GM18502 (cell line): ENCODE data around the gene ANKIB1.

Source experiments
- ATAC-seq: cut with Tn5 transposase; IDR thresholded peaks from one replicate; pipeline ENCODE4 v1.9.1; 2021; ENCODE audit warnings: mild to moderate bottlenecking; ENCODE audit not compliant: unreplicated experiment, poor library complexity

ANKIB1 gene

DNA sequence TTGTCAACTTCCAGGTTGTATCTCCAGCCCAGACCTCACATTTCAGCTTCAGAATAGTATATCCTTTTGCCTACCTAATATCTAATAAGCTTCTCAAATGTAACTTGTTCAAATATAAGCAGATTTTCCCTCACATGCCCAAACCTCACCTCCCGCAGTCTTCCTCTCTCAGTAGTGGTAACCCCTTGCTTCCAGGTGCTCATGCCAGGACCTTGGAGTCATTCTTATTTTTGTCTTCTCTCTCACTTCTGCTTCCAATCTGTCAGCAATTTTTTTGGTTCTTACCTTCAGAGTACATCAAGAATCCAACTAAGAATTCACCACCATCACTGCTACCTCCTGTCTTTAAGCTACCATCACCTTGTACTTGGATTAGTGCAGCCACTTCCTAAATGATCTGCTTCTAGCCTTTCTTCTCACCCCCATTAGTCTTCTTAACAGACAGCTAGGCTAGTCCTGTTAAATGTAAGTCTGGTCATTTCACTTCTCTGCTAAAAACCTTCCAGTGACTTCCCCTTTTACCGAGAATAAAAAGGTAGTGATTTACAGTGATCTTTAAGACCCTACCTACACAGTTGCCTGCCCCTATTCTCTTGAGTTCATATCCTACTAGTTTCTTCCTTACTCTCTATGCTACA, 14.0 kb downstream of the ANKIB1 start:
- peak; percentile 54 for ATAC-seq

DNA sequence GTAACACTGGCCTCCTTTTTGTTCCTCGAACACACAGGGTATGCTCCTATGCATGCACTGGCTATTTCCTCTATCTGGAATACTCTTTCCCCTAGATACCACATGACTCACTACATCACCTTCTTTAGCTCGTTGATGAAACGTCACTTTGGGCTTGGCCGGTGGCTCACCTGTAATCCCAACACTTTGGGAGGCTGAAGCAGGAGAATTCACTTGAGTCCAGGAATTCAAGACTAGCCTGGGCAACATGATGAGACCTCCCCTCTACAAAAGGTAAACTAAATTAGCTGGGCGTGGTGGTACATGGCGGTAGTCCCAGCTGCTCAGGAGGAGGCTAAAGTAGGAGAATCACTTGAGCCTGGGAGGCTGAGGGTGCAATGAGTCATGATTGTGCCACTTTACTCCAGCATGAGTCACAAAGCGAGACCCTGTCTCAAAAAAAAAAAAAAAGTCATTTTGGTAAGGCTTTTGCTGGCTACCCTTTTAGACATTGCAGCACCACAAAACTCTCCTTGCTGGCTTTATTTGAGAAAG, 14.5 kb downstream of the ANKIB1 start:
- ATAC-seq, result no peak

DNA sequence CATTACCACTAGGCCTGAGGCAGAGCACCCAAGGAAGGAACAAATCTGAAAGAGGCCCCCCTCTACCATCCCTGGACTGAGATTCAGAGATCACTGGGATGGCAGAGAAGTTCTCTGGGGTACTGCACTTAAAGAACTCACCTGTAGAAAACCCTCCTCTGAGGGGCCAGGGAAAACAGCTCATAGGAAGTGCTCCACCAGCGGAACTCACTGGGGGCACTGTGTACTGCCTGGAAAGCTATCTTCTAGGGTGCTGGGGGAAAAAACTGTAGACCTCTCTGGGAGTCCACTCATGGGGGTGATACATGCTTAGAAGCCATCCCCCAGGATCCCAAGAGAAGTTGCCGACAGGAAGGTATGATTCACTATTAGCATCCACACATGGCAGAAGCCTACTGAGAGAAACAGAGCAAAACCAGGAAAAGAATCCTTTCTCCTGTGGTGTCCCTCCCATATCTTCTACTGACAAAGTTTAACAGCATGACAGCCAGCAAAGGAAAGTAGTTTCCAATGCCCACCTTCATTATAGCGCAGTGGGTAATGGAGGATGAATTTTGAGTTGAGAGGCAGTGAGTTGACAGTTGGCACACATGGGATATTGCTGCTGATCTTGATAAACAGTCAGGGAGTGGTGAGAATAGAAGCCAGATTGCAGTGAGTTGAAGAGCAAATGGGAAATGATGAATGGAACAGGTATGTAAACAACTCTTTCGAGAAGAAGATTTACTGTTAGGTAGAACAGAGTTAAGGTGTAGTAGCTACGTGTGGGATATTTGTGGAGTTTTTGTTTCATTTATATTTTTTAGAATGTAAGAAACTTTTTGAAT, 20.9 kb downstream of the ANKIB1 start:
- no peak for ATAC-seq

DNA sequence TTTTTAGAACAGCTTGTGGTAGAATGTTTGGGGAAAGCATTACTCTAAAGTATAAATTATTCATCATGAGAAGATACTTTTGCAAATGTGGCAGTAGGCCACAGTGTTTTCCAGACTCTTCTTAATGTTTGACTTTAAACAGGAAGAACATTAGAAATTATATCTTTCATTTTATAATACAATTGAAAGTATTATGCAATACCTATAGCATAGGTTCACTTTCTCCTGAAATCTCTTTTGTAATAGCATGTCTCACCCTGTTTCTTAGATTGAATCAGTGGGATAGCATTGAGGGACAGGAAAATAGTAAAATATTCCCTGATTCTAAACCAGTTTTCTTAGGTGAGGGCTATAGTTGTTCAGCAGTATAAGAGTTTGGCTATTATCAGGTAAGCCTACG, 23.1 kb downstream of the ANKIB1 start:
- no peak for ATAC-seq

DNA sequence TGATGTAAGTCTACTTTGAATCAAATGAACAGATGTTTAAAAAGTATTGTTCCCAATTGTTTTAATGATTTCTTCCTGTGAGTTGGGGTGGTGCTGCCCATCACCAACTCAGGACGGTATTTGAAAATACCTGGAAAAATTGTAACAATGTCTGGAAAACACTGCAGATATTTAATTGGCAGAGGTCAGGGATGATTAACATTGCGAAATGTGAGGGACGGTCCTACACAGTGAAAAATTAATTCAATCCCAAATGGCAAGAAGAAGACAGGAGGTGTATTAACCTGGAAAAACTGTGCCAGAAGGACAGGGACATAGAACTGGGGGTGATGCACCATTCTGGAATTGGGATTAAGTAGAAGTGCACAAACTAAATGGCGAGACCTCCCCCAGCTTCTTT, 29.6 kb downstream of the ANKIB1 start:
- no peak for ATAC-seq

DNA sequence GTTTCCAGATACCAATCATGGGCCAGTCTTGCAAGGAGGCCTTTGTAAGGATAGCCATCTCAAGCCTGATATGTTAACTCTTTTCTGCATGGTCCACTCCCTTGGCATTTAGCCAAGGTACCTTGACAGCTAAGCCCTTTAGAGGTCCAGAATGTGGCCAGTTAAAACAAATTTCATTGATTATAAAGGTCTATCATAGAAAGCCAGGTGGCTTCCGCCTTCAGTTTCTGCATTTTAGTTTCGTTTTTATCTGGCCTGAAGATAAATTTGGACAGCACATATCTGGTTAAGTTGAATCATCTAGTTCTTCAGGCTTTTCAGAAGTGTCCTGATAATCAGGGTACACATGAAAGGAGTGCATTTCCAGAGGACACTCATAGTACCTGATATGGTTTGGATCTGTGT, 30.7 kb downstream of the ANKIB1 start:
- peak; percentile 92 for ATAC-seq

DNA sequence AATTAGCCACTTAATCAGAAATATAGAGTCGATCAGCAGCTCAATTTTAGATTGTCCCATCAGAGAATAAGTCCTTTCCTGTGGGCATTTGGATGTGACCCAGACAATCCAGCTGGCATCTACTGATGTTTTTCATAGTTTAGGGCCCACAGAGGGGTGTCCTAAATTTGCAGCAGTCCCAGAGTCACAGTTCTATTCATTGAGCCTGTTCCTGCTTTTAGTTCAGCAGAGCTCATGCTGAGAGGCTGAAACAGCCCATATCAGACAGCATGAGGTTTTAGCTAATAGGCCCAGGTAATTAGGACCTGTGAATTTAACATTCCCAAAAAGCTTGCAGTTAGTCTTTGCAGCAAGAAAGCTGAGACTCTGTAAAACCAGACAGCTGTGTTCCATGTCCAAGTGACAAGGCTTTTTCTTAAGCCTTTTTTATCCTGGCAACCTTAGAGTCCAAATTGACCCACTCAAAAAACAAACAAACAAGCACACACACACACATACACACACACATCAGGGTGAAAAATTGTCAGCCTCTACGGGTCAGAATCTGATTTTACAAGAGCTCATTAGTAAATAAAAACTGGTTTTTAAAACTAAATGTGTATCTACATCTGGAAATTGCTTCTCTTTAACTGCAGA, 33.7 kb downstream of the ANKIB1 start:
- no peak for ATAC-seq

DNA sequence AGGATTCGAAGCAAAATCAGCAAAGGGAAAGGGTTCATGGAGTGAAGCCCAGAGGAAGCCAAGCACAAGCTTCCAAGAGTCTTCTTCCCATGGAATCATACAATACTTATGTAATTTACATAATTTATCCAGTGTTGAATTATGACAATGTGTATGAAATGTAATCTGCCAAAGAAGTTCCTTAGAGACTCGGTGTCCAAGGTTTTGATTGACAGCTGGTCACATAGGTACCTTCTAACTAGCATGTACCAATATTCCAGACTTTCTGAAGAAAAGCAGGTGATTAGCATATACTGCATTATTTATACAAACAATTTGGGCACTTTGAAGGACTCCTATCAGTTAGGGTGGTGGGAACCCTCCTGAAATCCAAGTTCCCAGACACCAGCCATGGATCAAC, 35.3 kb downstream of the ANKIB1 start:
- no peak for ATAC-seq

DNA sequence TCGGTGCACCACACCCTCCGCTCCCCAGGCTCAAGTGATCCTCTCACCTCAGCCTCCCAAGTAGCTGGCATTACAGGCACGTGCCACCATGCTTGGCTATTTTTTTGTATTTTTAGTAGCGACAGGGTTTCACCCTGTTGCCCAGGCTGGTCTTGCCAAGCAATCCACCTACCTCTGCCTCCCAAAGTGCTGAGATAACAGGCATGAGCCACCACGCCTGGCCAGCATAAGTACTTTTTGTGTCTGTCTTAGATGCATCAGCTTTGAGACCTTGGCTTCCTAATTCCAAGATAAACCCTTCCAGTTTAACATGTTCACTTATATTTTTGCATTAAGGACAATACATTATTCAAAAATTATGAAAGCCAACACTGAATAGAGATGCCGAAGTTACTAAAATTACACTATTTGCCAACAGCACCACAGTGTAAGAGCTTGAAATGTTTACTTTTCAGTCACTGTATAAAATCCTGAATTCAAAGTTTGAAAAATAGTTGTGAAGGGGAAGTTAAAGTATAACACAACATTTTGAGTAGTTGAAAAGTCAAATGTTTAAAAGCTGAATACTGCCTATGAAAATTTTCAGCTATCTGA, 36.5 kb downstream of the ANKIB1 start:
- ATAC-seq, result no peak

DNA sequence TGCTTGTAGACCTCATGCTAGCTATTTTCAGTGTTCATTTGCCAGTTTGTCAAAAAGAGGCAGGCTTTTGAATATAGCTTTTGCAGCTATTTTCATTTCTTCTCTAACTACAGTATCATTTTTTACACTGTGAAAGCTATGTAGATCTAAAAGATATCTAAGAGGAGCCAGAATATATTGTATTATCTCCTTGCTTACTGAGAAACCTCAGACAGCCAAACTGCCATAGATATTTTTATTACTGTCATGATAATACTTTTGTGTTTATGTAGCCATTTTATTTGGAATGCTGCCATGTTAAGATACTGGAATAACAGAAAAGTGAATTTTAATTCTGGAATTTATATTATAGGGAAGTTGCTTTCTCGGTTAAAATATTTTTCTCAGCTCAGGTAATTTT, 37.2 kb downstream of the ANKIB1 start:
- no peak for ATAC-seq

DNA sequence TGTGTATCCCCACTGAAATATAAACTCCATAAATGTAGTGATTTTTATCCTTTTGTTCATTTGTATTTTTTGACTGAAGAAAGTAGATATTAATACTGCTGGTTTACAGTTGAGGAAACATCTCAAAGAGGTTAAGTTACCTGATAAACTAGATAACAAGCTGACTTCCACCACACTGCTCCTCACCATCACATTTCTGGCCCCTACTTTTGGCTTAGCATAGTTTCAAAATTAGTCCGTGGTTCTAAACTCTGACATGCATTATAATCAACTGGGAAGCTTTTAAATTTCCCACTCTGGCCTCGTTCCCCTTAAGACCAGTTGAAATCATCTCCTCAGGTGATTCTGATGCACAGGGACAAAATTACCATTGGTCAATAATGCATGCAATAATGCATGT, 43.5 kb downstream of the ANKIB1 start:
- ATAC-seq, result peak; percentile 56

DNA sequence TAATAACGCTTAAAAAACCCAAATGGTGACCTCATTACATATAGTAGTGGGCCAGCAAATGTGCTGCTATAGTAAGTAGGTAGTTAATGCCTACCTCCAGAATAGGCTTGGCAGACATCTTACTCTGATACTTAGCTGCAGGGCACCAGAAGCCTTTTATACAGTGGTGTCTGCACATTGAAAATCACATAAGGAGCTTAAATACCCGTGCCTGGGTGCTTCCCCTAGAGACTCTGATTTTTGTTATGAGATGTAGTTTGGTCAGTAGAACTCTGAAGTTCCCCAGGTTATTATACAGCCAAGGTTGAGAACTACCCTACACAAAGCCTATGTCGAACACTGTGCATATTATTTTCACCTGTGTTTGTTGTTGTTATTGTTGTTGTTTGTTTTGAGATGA, 47.2 kb downstream of the ANKIB1 start:
- no peak for ATAC-seq

DNA sequence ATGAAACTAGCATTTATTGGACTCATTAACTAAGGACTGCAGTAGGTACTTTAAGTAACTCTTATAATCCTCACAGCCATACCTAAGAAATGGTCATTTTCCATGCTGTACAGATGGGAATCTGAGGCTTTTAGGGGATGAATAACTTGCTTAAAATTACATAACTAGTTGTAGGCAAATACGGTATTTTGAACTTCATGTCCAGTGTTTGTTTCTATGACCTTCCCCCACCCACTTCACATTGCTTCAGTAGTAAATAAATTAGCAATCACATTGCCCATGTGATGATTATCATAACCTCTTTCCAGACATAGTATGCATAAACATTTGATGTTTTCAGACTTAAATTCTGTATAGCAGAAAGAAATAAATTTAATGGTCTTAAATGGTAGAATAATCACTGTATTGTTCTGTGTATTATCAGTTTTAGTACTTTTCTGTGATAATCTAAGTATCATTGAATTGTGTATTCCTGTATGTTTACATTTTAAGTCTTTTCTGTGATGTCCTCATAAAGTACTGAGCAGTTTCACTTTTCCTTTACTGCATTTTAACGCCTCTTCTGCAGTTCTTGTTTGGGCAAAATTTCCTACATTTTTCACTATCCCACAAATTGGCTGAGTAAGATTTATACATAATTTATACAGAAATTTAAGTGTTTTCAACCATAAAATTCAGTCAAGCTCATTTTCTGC, 48.3 kb downstream of the ANKIB1 start:
- ATAC-seq, result no peak

DNA sequence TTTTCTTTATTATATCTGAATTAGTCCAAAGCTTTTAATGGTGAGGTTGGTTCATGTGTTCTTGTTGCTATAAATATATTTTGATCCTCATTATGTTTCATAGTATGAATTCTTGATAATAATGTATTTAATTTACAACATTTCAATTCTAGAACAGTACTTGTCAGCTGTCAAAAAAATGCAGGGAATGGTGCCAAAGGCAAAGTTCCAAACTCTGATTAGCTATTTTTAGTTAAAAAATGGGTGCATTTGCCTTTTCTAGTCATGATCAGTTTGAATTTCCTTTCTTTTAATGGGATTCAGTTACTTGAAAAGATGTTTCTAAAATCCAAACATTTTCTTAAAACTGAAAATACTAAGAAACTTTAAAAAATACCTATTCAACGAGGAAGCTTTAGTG, 49.6 kb downstream of the ANKIB1 start:
- ATAC-seq, result no peak

DNA sequence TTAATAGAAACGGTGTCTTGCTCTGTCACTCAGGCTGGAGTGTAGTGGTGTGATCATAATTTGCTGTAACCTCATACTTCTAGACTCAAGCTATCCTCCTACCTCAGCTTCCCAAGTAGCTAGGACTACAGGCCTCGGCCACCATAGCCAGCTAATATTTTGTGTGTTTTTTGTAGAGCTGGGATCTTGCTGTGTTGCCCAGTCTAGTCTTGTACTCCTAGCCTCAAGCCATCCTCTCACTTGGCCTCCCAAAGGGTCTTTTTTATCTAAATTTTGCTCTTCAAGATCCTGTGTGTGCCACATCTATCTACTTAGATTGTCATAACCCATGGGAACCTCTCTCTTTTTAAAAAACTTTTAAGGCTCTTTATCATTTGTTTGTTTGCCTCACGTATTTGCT, 50.5 kb downstream of the ANKIB1 start:
- ATAC-seq, result no peak

DNA sequence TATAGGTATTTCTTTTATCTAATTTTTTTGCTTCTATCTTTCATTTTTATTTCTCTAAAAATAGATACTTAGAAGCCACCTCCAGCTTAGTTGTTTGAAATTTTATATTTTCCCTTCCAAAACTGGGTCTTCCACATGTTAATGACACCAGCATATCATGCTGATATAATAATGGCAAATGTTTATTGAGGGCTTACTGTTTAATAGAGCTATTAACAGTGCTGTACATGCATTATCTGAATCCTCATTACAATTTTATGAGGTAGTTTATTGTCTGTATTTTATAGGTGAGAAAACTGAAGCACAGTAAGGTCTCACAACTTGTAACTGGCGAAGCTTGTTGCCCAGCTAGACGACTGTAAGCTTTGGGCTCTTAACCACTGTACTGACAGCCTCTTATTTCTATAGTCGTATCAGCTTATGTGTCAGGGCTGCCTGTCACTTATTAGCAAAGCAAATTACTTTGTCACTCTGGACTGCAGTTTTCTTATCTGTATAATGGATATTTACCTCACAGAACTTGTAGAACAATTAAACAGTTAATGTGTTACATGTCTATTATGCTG, 51.2 kb downstream of the ANKIB1 start:
- no peak for ATAC-seq

DNA sequence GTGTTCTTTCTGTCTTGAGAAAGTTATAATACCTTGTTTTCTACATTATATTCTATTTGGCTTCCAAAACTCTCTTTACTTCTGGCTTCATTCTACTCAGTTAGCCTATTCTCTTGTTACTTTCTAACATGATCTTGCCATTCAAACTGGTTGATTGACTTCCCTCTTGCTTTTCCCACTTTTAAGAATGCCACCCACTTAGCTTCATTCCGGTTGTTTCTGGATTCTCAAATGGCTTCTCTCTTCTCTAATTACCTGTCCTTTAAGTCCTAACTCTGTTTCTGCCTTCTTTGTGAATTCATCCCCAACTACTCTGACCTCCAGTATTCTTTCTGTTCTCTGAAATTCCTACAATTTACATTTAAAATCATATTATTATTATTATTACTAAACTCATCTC, 52.0 kb downstream of the ANKIB1 start:
- ATAC-seq, result no peak

DNA sequence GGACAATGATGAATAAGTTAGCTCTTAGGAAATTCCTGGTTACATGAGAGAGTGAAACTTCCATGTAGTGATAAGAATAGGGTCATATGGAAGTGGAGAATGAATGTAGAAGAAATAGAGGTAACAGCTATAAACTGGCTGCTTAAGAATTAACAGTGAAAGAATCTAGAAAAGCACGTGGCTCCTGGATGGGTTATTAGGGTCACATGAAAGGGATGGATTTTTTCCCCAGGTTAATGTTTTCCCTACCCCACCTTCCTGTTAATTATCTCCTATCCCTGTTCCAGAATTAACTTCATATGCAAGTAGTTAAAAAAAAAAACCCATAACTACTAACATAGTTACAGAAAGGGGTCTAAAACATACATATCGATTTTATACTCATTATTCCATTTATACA, 58.0 kb downstream of the ANKIB1 start:
- ATAC-seq, result no peak

DNA sequence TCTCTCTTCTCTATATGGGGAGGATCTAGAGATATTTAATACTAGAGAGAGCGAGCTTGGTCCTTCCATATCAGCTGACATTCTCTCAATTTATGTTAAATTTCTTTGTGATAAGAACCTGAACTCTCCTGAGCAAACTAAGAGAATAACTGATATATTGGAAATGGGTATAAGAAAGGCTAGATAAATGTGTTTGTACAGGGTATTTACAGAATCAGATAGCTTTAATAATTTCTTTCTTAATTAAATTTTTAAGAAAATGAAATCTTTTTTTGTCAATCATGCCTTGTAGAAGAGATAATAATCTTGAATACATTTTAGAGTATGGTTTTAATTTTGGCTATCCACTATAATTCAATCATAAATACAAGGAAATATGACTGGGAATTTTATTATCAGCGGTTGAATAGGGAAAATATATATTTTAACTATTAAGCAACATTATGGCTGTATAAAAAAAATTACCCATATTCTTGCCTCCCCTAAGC, 58.7 kb downstream of the ANKIB1 start:
- no peak for ATAC-seq

DNA sequence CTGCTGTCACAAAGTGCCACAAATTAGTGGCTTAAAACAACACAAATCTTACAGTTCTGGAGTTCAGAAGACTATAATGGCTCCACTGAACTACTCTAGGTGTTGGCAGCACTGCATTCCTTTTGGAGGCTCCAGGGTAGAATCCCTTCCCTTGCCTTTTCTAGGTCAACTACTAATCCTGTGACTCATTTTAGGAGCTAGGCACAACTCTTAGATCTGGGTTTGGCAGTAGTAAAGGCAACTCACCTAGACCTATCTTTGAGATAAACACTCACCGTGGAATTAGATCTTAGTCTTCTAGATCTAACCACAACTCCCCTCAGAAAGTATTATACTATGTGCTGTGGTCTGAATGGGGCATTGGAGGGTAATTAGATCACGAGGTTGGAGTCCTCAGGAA, 60.4 kb downstream of the ANKIB1 start:
- ATAC-seq, result no peak
